Testis (tissue), 3 donors: ENCODE measurements around the gene TBC1D24. TPM values are rescaled to one million over a fixed set of nuclear protein-coding genes. Genes with fewer than 3 reads are reported as not detected.
A peak's percentile ranks its signal among the peaks of the same experiment; 100 is the strongest.

Source experiments
- DNase-seq: peaks from one replicate; pipeline ENCODE4 v3.0.0-alpha.2; 2019
- H3K27ac ChIP-seq, 2 donors: fragments of 200-600 bp; sonication (generic); one replicate each; pipeline ENCODE4 v1.5.1; 2019
- H3K27me3 ChIP-seq: fragments of 200-600 bp; sonication (generic); one replicate; pipeline ENCODE4 v1.5.1; 2019
- H3K36me3 ChIP-seq: fragments of 200-600 bp; sonication (generic); one replicate; pipeline ENCODE4 v1.5.1; 2017; ENCODE audit warnings: low read depth; ENCODE audit errors: missing control alignments
- H3K4me1 ChIP-seq: fragments of 200-600 bp; sonication (generic); one replicate; pipeline ENCODE4 v1.5.1; 2019
- H3K4me3 ChIP-seq, 2 donors: fragments of 200-600 bp; sonication (generic); one replicate each; pipeline ENCODE4 v1.5.1; 2017 to 2019
- H3K9me3 ChIP-seq: fragments of 200-600 bp; sonication (generic); one replicate; pipeline ENCODE4 v1.5.1; 2017
- POLR2A ChIP-seq: fragments of 450-650 bp; IDR thresholded peaks from one replicate; pipeline ENCODE4 v1.6.1; 2017; ENCODE audit warnings: antibody characterized with exemption, mild to moderate bottlenecking, moderate library complexity
- WGBS, 2 donors: methylation state at CpG; one replicate each; pipeline ENCODE4 v1.1.5; 2018; 5-methylcytosine and 5-hydroxymethylcytosine counted together
- intact Hi-C: fragments of 100-400 bp; cut with DNase I; formaldehyde crosslinking; loops from one replicate; pipeline ENCODE4 v1.15.1; 2023; ENCODE audit warnings: low total_unique reads
- polyA plus RNA-seq: library from polyadenylated mRNA; stranded (reverse); fragments of 350-450 nt; fragmentation: Illumina TruSeq; extraction: RNeasy Lipid Tissue Mini Kit (QIAGEN cat#74804); gene quantifications from one replicate; pipeline ENCODE4 v1.2.3, GENCODE V29; 2014; ENCODE audit warnings: low read depth, low replicate concordance; ENCODE audit not compliant: insufficient read depth
- total RNA-seq, 2 donors: library from RNA; depleted of rRNA; stranded (reverse); fragments of >200 nt; gene quantifications; one replicate each; pipeline ENCODE4 v1.2.3, GENCODE V29; 2016
- TF ChIP-seq, protein P1 (sequence below), 3 experiments: fragments of 450-650 bp in 2 of 3; fragments of 200-600 bp in 1 of 3; sonication (generic) in 1 of 3; IDR thresholded peaks; one replicate each; pipeline ENCODE4 v1.5.1; 2016 to 2019; ENCODE audit warnings: antibody characterized with exemption in 3 of 3, mild to moderate bottlenecking in 2 of 3, moderate library complexity in 1 of 3

The TBC1D24 gene
- total and polyA plus RNA-seq, 3 donors from 2014 or later, result 5.3 to 13.5 (median 11.2) TPM

DNA sequence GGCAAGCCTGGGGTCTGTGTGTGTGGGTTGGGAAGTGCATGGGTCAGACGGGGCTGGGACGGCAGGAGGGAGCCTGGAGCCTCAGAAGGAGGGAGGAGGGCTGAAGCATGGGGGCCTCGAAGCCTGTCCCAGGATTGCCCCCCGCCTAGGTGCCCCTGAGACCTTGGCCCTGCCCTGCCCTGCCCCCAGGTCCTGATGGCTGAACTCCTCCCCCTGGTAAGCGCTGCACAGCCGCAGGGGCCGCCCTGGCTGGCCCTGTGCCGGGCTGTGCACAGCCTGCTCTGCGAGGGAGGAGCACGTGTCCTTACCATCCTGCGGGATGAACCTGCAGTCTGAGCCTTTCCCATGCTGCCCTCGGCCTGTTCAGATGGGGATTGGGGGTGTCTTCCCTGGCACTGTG, 10.6 kb upstream of the TBC1D24 start:
- no peak overlapping the region for H3K4me3 ChIP-seq
- no peak for DNase-seq
- no peaks in the 10 kb centered on the region for H3K9me3 ChIP-seq
- no peaks in the 10 kb centered on the region for H3K36me3 ChIP-seq
- intact Hi-C loops, result no loop called here
- TF ChIP-seq, protein P1, sequence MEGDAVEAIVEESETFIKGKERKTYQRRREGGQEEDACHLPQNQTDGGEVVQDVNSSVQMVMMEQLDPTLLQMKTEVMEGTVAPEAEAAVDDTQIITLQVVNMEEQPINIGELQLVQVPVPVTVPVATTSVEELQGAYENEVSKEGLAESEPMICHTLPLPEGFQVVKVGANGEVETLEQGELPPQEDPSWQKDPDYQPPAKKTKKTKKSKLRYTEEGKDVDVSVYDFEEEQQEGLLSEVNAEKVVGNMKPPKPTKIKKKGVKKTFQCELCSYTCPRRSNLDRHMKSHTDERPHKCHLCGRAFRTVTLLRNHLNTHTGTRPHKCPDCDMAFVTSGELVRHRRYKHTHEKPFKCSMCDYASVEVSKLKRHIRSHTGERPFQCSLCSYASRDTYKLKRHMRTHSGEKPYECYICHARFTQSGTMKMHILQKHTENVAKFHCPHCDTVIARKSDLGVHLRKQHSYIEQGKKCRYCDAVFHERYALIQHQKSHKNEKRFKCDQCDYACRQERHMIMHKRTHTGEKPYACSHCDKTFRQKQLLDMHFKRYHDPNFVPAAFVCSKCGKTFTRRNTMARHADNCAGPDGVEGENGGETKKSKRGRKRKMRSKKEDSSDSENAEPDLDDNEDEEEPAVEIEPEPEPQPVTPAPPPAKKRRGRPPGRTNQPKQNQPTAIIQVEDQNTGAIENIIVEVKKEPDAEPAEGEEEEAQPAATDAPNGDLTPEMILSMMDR (IDR thresholded peaks at IDR 0.05), result no peak
- TF ChIP-seq POLR2A, result no peak
- 63 to 84% methylated on average over 2 to 12 of the region's 12 CpGs for WGBS, 2 donors
- H3K4me1 ChIP-seq, result peaks cover 20% of the 10 kb centered on the region
- no peak overlapping the region for H3K27ac ChIP-seq
- no peaks in the 10 kb centered on the region for H3K27me3 ChIP-seq

DNA sequence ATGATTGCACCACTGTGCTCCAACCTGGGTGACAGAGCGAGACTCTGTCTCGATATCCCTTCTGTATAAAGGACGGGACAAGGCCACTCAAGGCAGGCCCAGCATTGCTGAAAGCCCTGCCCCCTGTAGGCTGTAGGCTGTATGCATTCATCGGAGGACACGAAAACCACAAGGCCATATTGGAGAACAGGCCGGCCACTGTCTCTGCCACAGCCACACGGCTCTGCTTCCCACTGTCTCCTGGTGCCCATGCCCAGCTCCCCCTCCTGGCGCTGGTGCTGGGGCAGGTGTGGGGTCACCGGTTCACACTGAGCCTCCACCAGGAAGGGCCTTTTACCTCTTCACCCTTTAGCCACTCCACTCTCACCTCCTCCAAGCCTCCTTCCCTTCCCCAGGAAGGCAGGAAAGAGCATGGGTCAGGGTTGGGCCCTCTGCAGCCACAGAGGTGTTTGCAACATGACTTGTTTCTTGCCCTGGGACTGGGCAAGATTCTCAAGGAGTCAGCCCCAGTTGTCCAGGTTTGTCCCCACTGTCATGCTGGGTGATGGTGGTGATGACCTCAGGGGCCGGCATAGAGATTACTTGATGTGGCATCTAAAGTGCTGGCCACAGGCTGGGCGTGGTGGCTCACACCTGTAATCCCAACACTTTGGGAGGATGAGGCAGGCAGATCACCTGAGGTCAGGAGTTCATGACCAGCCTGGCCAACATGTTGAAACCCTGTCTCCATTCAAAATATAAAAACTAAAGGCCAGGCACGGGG, 9.1 kb upstream of the TBC1D24 start:
- no peaks in the 10 kb centered on the region for H3K27me3 ChIP-seq
- no peak for TF ChIP-seq POLR2A
- TF ChIP-seq, protein P1 (IDR thresholded peaks at IDR 0.05), result no peak
- WGBS, 2 donors, result 87 to 88% methylated on average over 8 to 12 of the region's 12 CpGs
- H3K4me1 ChIP-seq, result peaks cover 22% of the 10 kb centered on the region
- no peak overlapping the region for H3K27ac ChIP-seq
- no peak for DNase-seq
- no peaks in the 10 kb centered on the region for H3K9me3 ChIP-seq
- intact Hi-C loops, result no loop called here
- no peaks in the 10 kb centered on the region for H3K36me3 ChIP-seq
- H3K4me3 ChIP-seq, result no peak overlapping the region

DNA sequence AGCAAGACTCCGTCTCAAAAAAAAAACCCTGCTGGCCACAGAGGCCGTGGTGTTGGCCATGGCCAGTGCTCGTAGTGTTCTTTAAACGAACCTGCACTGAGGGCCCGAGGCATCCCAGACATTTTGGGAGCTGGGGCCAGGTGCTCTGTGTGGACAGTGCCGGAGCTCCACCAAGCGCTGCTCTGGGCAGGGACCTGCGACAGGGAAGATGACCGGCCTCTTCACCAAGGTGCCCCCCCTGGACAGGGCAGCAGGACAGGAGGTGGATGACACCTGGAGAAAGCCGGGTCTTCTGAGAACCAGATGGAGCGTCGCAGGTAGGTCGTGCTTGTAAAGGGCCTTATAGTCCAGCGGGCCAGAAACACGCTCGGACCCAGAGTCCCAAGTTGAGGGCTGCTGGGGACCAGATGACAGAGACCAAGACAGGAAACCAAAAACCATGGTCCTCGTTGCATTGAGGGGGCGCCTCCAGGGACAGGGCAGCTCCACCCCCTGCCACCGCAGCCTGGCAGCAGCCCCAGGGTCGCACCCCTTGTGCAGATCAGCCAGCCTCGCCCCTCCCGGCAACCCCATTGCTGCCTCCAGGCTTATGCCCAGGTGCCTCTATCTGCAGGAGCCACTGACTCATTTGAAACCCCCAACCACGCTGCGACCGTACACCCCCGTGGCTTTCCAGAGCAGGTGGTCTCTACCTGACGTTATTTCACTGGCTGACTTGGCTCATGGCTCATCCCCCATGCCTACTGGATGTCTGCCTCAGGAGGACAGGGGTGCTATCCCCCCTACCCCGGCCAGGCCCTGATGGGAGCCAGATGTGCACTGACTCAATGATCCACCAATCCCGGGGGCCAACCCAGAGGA, 8.0 kb upstream of the TBC1D24 start:
- Histone ChIP-seq H3K4me1 (peaks cover 29% of the 10 kb centered on the region), H3K4me3 (no peak overlapping the region), H3K27me3 (no peaks in the 10 kb centered on the region), H3K9me3 (no peaks in the 10 kb centered on the region), H3K36me3 (no peaks in the 10 kb centered on the region), H3K27ac (no peak overlapping the region)
- TF ChIP-seq POLR2A, result no peak
- TF ChIP-seq, protein P1 (IDR thresholded peaks at IDR 0.05), result no peak
- intact Hi-C loops, result no loop called here
- no peak for DNase-seq
- WGBS, 2 donors, result 86 to 97% methylated on average over 9 to 29 of the region's 29 CpGs

DNA sequence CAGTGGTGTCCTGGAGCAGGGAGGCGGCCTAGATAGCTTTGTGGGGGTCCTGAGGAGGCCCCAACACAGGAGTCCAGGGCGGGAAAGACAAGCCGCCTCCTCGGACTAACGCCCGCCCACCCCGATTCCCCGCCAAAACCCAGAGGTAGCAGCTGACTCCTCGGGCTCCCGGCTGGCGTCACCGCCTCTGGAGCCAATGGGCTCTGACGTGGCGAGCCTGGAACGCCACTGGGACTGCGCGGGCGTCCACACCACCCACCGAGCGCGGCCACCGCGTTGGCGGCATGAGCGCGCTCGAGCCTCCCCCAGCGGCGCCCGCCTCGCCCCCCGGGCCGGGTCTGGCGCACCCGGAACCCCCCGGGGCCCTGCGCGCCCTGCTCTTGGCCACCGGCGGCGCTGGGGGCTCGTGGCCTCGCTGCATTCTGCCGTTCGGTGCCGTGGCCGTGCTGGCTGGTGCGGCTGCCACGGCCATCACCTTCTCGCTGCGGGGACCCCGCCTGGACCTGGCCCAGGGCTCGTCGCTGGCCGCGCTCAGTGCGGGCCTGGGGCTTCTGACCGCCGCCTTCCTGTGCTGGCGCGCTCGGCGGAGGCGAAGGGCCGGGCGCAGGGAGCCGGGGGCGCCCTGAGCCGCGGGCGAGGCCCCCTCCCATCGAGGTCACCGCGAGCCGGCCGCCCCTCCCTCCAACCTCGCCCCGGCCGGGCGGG, 7.2 kb upstream of the TBC1D24 start:
- Histone ChIP-seq H3K9me3 (no peaks in the 10 kb centered on the region), H3K36me3 (no peaks in the 10 kb centered on the region), H3K27ac (peak overlapping the region; percentile 10 to 72), H3K27me3 (no peaks in the 10 kb centered on the region), H3K4me1 (peaks cover 29% of the 10 kb centered on the region), H3K4me3 (peak overlapping the region; percentile 39 to 41)
- intact Hi-C loops, result no loop called here
- 0 to 2% methylated on average over 10 to 53 of the region's 80 CpGs for WGBS, 2 donors
- TF ChIP-seq, protein P1 (IDR thresholded peaks at IDR 0.05), result peak in 1 of 3 experiments; percentile 17
- TF ChIP-seq POLR2A, result no peak
- peak; percentile 83 for DNase-seq
